CD14-positive monocyte (primary cell): ENCODE measurements around the gene SUN3. TPM values are rescaled to one million over a fixed set of nuclear protein-coding genes. Genes with fewer than 3 reads are reported as not detected.
"Not testable (repeated sequence)": the region's sequence is repeated elsewhere in the genome, so short reads cannot be mapped to it uniquely, and the experiment has no call there.

Experiments used
- DNase-seq, 3 donors: peaks; one replicate each; pipeline ENCODE4 v3.0.0-alpha.2; 2011 to 2022
- H2AFZ ChIP-seq: 2 replicates; pipeline ENCODE4 v1.6.0; 2012; ENCODE audit warnings: mild to moderate bottlenecking, low read depth, low read length, inconsistent platforms; ENCODE audit not compliant: insufficient read depth, poor library complexity, severe bottlenecking
- H3K27ac ChIP-seq, 2 donors: 1 replicate in 1 of 2; 2 replicates in 1 of 2; pipeline ENCODE4 v1.5.1; 2012 to 2013; ENCODE audit warnings: low read length in 2 of 2, control low read depth in 1 of 2, inconsistent platforms in 1 of 2, low read depth in 1 of 2, mild to moderate bottlenecking in 1 of 2
- H3K27me3 ChIP-seq, 2 donors: one replicate each; pipeline versions ENCODE4 v1.6.0 to v1.6.1; 2011 to 2013; ENCODE audit warnings: low read length in 2 of 2; ENCODE audit not compliant: control insufficient read depth in 2 of 2, insufficient read depth in 2 of 2
- H3K36me3 ChIP-seq, 2 donors: replicated peaks in 1 of 2; 1 replicate in 1 of 2; 2 replicates in 1 of 2; pipeline versions ENCODE4 v1.5.1 to v1.6.1; 2012 to 2013; ENCODE audit warnings: low read length in 2 of 2, control low read depth in 1 of 2, inconsistent platforms in 1 of 2, mild to moderate bottlenecking in 1 of 2; ENCODE audit not compliant: insufficient read depth in 2 of 2, control insufficient read depth in 1 of 2
- H3K4me1 ChIP-seq, 2 donors: 1 replicate in 1 of 2; 2 replicates in 1 of 2; pipeline versions ENCODE4 v1.5.1 to v1.6.1; 2012 to 2013; ENCODE audit warnings: low read length in 2 of 2, control low read depth in 1 of 2, inconsistent platforms in 1 of 2, mild to moderate bottlenecking in 1 of 2, moderate library complexity in 1 of 2; ENCODE audit not compliant: insufficient read depth in 2 of 2, control insufficient read depth in 1 of 2
- H3K4me2 ChIP-seq: replicated peaks from 2 replicates; pipeline ENCODE3; 2012; ENCODE audit warnings: low read length, moderate library complexity, mild to moderate bottlenecking; ENCODE audit not compliant: poor library complexity, severe bottlenecking; ENCODE audit errors: extremely low read depth
- H3K4me3 ChIP-seq, 3 experiments: fragments of 200-600 bp in 1 of 3; sonication (generic) in 1 of 3; replicated peaks in 1 of 3; 1 replicate in 2 of 3; 2 replicates in 1 of 3; pipeline ENCODE4 v1.5.1; 2011 to 2013; ENCODE audit warnings: low read length in 3 of 3, mild to moderate bottlenecking in 3 of 3, control low read depth in 2 of 3, low read depth in 2 of 3, inconsistent platforms in 1 of 3, moderate library complexity in 1 of 3
- H3K79me2 ChIP-seq: 2 replicates; pipeline ENCODE4 v1.6.0; 2012; ENCODE audit warnings: mild to moderate bottlenecking, control low read depth, inconsistent platforms, low read length, moderate library complexity; ENCODE audit not compliant: insufficient read depth
- H3K9ac ChIP-seq: 2 replicates; pipeline ENCODE4 v1.6.0; 2017; ENCODE audit warnings: low read length, mild to moderate bottlenecking; ENCODE audit not compliant: insufficient read depth, poor library complexity, severe bottlenecking
- H3K9me3 ChIP-seq, 2 donors: replicated peaks in 1 of 2; 1 replicate in 1 of 2; 2 replicates in 1 of 2; pipeline versions ENCODE4 v1.5.1 to v1.6.1; 2012 to 2013; ENCODE audit warnings: low read length in 2 of 2, control low read depth in 1 of 2; ENCODE audit not compliant: control insufficient read depth in 1 of 2, insufficient read depth in 1 of 2
- H4K20me1 ChIP-seq: 2 replicates; pipeline ENCODE4 v1.6.0; 2012; ENCODE audit warnings: mild to moderate bottlenecking, low read length, control low read depth, moderate library complexity; ENCODE audit not compliant: insufficient read depth
- H3K27ac Mint-ChIP-seq, 7 donors: one replicate each; pipeline ENCODE4 v1.8.0; 2020; ENCODE audit warnings: mild to moderate bottlenecking in 7 of 7, mixed read lengths in 7 of 7, moderate library complexity in 6 of 7, inconsistent platforms in 2 of 7
- H3K27me3 Mint-ChIP-seq, 3 donors: one replicate each; pipeline ENCODE4 v1.8.0; 2021 to 2022; ENCODE audit warnings: low read depth in 3 of 3, mild to moderate bottlenecking in 3 of 3, mixed read lengths in 3 of 3, moderate library complexity in 3 of 3, inconsistent platforms in 1 of 3
- H3K36me3 Mint-ChIP-seq, 2 donors: one replicate each; pipeline ENCODE4 v1.8.0; 2020; ENCODE audit warnings: mixed read lengths in 2 of 2, inconsistent platforms in 1 of 2, mild to moderate bottlenecking in 1 of 2
- H3K4me1 Mint-ChIP-seq: one replicate; pipeline ENCODE4 v1.8.0; 2020; ENCODE audit warnings: mild to moderate bottlenecking, mixed read lengths
- H3K4me3 Mint-ChIP-seq, 2 donors: one replicate each; pipeline ENCODE4 v1.8.0; 2020; ENCODE audit warnings: mild to moderate bottlenecking in 2 of 2, mixed read lengths in 2 of 2, moderate library complexity in 1 of 2
- H3K9me3 Mint-ChIP-seq, 7 donors: one replicate each; pipeline ENCODE4 v1.8.0; 2020 to 2022; ENCODE audit warnings: mixed read lengths in 7 of 7, mild to moderate bottlenecking in 6 of 7, moderate library complexity in 6 of 7, inconsistent platforms in 2 of 7
- CTCF ChIP-seq: fragments of 200-600 bp; IDR thresholded peaks from one replicate; pipeline ENCODE4 v1.8.0; 2022; ENCODE audit warnings: antibody characterized with exemption, mild to moderate bottlenecking
- WGBS: methylation state at CpG from one replicate; pipeline ENCODE4 v1.1.5; 2013; ENCODE audit warnings: missing lambda C conversion rate; ENCODE audit not compliant: insufficient coverage; 5-methylcytosine and 5-hydroxymethylcytosine counted together
- intact Hi-C, 2 donors: fragments of 100-400 bp; cut with micrococcal nuclease; formaldehyde crosslinking; loops; one replicate each; pipeline versions ENCODE4 v1.15.0 to v1.15.1; 2023
- polyA plus RNA-seq, 3 donors: library from polyadenylated mRNA; depleted of rRNA in 1 of 3; unstranded in 2 of 3; stranded (reverse) in 1 of 3; fragments of 300-500 nt in 2 of 3; fragments of >200 nt in 1 of 3; fragmentation: Illumina TruSeq in 2 of 3; gene quantifications; 1 replicate in 2 of 3; 2 replicates in 1 of 3; pipeline ENCODE4 v1.2.3, GENCODE V29; 2012 to 2021

Gene SUN3
- polyA plus RNA-seq, 3 donors = not detected

DNA sequence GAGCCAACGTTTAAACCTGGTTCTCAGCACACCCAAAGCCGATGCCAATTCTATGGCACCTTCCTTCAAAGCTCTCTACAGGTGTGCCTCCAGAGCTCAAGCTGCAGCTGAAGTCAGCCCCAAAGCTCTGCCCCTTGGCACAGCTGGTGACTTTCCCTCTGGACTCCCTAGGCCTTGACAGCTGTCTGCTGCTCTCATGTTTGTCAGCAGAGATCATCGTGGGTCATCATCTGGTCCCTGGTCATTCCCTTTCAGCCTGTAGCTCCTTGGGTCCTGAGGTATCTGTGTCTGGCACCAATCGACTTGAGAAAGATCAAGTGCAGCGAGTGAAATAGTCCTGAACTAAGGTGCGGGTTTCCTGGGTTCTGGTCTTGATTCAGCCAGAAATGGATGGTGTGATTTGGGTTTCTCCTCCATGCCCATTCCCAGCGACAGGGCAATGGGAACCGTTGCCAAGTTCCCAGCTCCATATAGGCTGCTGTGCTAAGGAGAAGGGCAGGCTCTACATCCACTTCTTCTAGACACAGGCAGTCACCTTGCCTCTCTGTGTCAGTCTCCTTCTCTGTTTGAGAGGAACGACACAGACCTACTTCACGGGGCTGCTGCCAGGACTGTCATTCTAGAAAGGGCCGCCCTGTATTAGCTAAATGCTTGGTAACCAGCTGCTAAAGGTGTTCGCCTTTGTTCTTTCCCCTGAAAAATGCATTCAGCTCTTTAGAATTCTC, 84.2 kb downstream of the SUN3 start:
- no peak for DNase-seq
- Histone ChIP-seq H3K36me3 (no peaks in the 10 kb centered on the region), H3K9ac (no peak overlapping the region), H3K79me2 (no peaks in the 10 kb centered on the region), H3K27ac (no peak overlapping the region), H3K4me3 (no peak overlapping the region), H3K4me1 (peaks cover 16 to 19% of the 10 kb centered on the region in 2 donors), H3K27me3 (no peaks in the 10 kb centered on the region), H3K4me2 (no peak overlapping the region), H4K20me1 (no peaks in the 10 kb centered on the region), H2AFZ (no peak overlapping the region), H3K9me3 (no peaks in the 10 kb centered on the region)
- Mint-ChIP-seq H3K9me3 (no peaks in the 10 kb centered on the region), H3K27ac (peak overlapping the region in 3 of 7 donors; percentile 28 to 54 (median 53)), H3K27me3 (peaks cover 2 to 7% (median 4%) of the 10 kb centered on the region in 3 donors), H3K4me1 (peaks cover 18% of the 10 kb centered on the region), H3K4me3 (no peak overlapping the region), H3K36me3 (no peaks in the 10 kb centered on the region)
- intact Hi-C loops = loop anchor here (1.0 to 5.0 kb wide), 3 partner anchors 166 to 210 kb away; no protein-coding TSS in a partner anchor
- 89% methylated on average over 8 of the region's 12 CpGs for WGBS
- no peak for TF ChIP-seq CTCF

- no peaks in the 10 kb centered on the region for H3K36me3 Mint-ChIP-seq
- TF ChIP-seq CTCF = no peak
- no peaks in the 10 kb centered on the region for H3K27me3 ChIP-seq
- H3K27ac Mint-ChIP-seq = peak overlapping the region in 3 of 7 donors; percentile 24 to 73 (median 28)
- no peak overlapping the region for H3K4me3 Mint-ChIP-seq
- H3K4me2 ChIP-seq = no peak overlapping the region
- H3K36me3 ChIP-seq = no peaks in the 10 kb centered on the region
- 88% methylated on average over 5 of the region's 8 CpGs for WGBS
- DNase-seq = no peak
- no peaks in the 10 kb centered on the region for H3K9me3 Mint-ChIP-seq
- H4K20me1 ChIP-seq = no peaks in the 10 kb centered on the region
- no peak overlapping the region for H2AFZ ChIP-seq
- H3K27ac ChIP-seq = no peak overlapping the region
- peaks cover 2 to 7% (median 4%) of the 10 kb centered on the region in 3 donors for H3K27me3 Mint-ChIP-seq
- H3K4me1 ChIP-seq = peaks cover 16 to 19% of the 10 kb centered on the region in 2 donors
- H3K9ac ChIP-seq = no peak overlapping the region
- no peaks in the 10 kb centered on the region for H3K79me2 ChIP-seq
- intact Hi-C loops = loop anchor here (2.0 to 5.0 kb wide), 2 partner anchors 167 to 168 kb away; no protein-coding TSS in a partner anchor
- no peaks in the 10 kb centered on the region for H3K9me3 ChIP-seq
- no peak overlapping the region for H3K4me3 ChIP-seq
- H3K4me1 Mint-ChIP-seq = peaks cover 18% of the 10 kb centered on the region
Measured at GRCh38 chr7:47943676-47944474, 85.0 kb downstream of the SUN3 start.

GRCh38 chr7:47942651-47943050, 86.3 kb downstream of the SUN3 start:
- H3K4me1 ChIP-seq = peaks cover 16 to 19% of the 10 kb centered on the region in 2 donors
- not testable (repeated sequence) for H2AFZ ChIP-seq, H3K27ac Mint-ChIP-seq, H3K9me3 ChIP-seq, DNase-seq, H4K20me1 ChIP-seq, H3K4me2 ChIP-seq, H3K27ac ChIP-seq, H3K4me3 ChIP-seq, H3K9ac ChIP-seq, H3K36me3 ChIP-seq, H3K4me3 Mint-ChIP-seq, H3K79me2 ChIP-seq, H3K36me3 Mint-ChIP-seq, H3K9me3 Mint-ChIP-seq, H3K27me3 ChIP-seq, H3K27me3 Mint-ChIP-seq
- peaks cover 18% of the 10 kb centered on the region for H3K4me1 Mint-ChIP-seq
- WGBS = 80% methylated on average over 1 of the region's 10 CpGs
- intact Hi-C loops = loop anchor here in 1 of 2 donors (5.0 kb wide), 1 partner anchor 170 kb away; no protein-coding TSS in a partner anchor
